Left forelimb (tissue), 1 donor: ENCODE data around the gene SLCO3A1.
"Not testable (repeated sequence)": the region's sequence is repeated elsewhere in the genome, so short reads cannot be mapped to it uniquely, and the experiment has no call there.

ENCODE experiments used
- DNase-seq: peaks from one replicate; pipeline ENCODE4 v3.0.0-alpha.2; 2018; ENCODE audit warnings: low spot score

Gene SLCO3A1

GRCh38 chr15:92070251-92070650, 216.7 kb downstream of the SLCO3A1 start:
- not testable (repeated sequence) for DNase-seq

DNA sequence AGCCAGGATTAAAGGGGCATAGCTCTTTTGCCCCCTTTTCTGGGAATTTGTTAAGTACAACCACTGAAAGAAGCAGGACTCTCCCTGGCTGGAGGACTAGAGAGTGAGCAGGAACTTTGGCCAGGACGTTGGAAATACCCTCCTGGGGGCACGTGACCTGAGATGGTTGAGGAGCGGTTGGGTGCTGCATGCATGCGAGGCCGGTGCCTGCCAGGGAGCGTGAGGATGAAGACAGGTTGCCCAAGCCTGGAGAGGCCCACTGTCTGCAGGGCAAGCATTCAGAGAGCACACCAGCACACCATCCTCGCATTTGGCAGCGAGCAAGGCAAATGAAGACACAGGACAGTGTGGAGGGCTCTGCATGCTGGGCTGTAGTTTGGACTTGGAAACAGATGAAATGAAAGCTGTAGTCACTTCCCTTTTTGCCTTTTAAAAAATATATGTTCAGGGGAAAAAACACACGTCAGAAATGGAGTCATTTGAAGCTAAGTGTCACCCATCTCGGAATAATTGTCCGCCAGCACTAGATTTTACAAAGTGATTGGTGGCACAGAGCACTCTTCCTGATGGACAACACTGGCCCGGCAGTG, 217.6 kb downstream of the SLCO3A1 start:
- DNase-seq = no peak

DNA sequence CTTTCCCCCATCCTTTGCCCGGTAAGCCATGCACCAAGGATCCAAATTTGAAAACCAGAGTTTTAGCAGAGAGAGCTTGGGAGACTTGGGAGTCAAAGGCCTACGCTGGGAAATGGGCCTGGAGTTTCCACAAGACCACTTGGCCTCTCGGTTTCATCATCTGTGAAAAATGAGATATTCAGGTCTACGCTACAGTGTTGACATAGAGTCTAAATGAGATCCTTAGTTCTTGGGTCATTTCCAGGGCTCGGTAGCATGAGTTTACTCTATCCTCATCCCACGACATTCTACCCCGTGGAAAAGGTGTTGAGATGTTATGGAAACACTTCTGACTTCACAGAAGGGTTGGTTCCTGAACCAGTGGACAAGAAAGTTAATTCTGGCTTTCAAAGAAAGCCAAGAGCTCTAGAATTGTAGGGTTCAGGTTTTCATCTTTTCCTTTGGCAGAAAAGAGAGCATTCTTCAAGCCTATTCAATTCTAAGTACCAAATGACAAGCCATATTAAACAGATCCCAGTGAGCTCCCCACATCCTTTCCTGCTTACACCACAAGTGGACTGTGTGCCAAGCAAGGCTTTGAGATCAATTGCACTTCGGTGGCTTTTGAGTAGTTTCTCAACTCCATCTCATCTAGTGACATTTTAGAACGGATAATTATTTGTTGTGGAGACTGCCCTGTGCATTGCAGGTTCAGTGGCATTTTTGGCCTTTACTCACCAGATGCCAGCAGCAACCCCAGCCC, 219.7 kb downstream of the SLCO3A1 start:
- DNase-seq = no peak

DNA sequence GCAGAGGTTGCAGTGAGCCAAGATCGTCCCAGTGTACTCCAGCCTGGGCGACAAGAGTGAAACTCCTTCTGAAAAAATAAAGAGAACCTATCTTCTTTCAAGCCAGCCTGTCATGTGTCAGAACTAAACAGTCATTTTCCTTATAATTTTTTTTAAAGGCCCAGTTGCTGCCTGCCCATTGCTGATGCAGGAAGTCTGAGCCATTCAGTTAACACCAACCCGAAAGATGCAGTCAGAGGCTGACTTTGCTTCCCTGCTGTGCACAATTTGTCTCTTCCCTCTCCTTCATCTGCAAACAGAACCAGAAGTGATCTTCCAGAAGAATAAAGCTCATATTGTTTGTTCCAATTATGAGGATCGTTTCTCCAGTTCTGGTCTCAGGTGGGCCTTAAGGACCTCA, 220.6 kb downstream of the SLCO3A1 start:
- no peak for DNase-seq

GRCh38 chr15:92074646-92075045, 221.1 kb downstream of the SLCO3A1 start:
- no peak for DNase-seq

DNA sequence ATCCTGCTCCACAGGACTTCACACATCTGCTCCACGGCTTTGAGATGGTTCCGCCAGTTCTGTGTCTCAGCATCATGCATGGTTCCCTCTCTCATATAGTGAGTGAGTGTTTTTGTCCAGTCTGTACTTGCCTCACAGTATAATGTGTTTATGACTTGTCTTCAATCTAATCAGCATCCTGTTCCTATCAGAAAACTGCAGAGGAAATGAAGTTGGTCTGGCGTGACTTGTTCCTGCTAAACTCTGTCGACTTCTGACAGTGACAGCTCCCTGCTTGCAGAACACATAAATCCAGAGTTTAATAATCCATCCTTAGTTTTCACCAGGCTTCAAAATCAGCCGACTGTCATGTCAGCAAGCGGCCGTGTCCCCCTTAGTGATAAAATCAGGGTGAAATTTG, 222.3 kb downstream of the SLCO3A1 start:
- no peak for DNase-seq

DNA sequence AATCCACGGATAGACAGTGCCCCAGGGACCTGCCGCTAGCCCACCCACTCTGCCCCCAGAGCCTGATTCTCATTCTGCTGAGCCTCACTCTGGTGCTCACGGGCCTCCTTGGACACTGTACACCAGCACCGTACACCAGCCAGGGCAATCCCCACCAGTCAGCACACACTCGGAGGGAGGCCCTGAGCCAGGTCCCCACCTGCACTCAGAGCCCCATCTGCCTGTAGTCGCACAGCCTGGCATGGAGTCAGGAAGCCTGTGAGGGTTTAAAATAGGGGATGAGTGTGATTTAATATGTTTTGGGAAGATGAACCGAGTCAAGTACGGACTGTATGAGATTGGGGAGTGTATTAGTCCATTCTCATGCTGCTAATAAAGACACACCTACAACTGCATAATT, 223.0 kb downstream of the SLCO3A1 start:
- DNase-seq = no peak

DNA sequence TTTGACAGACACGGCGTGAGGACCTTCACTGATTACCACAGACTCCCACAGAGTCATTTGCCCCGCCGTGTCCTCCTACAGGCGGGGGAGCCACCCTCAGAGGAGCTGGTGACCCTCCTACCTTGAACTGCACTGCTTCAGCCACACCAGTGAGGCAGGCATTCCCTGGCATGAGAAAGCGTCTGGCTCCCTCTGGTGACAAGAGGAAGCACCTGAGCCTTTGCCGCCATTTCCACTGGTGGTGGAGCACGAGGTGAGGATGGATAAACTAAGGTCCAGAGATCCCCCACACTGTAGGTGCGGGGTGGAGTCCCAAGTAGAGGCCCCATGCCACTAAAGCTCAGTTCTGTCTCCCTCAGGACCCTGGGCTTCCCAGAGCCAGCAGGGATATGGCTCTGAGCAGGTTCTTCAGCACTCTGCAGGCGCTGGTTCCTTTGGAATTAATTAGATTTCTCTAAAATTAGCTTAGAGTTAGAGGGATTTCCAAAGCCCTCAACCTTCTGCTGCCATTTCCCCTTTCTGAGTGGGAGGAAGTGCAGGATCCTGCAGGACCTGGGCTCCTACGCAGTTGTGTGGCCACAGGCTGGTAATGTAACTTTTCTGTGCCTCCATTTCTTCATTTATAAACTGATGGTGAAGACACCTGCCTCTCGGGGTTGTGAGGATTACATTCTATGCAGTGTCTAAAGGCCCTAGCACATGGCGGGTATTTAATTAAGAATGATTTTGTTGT, 224.0 kb downstream of the SLCO3A1 start:
- no peak for DNase-seq

DNA sequence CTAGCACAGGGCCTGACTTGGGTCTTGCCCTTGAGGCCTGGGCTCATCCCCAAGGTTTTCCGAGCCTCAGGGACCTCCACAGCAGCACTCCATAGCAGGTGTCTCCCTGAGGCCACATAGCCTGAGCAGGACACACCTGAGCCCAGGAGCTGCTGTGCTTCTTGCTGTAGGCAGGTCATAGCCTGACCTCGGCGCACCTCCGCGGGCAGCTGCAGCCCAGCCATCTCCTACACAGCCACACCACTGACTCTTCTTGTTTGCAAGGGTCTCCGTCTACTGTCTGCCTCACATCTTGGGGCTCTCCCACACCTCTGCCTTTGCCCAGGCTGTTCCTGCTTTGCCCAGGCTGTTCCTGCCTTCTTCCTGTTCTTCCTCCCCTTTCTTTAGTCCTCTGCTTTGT, 224.8 kb downstream of the SLCO3A1 start:
- no peak for DNase-seq

GRCh38 chr15:92079047-92079446, 225.5 kb downstream of the SLCO3A1 start:
- DNase-seq = no peak

- no peak for DNase-seq
Measured at GRCh38 chr15:92079647-92080255, 226.2 kb downstream of the SLCO3A1 start.

GRCh38 chr15:92082006-92082843, 228.7 kb downstream of the SLCO3A1 start:
- peak; percentile 77 for DNase-seq

DNA sequence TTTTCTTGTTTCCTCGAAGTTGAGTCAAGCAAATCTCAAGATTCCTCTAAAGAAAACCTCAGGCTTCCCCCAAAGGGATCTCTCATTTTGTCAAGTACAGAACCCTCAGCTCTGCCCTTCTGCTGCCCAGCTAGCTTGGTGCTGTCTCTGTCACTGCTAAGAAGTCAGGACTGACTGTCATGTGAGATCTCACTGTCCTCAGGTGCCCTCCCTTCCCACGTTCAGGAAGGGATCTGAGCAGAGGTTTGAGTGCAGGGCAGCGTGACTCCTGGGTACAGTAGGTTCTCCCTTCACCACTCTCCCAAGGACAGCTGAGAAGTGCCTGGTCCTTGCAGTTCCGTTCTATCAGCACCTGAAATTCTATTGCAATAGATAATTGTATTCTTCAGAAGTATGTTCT, 229.7 kb downstream of the SLCO3A1 start:
- DNase-seq = no peak

DNA sequence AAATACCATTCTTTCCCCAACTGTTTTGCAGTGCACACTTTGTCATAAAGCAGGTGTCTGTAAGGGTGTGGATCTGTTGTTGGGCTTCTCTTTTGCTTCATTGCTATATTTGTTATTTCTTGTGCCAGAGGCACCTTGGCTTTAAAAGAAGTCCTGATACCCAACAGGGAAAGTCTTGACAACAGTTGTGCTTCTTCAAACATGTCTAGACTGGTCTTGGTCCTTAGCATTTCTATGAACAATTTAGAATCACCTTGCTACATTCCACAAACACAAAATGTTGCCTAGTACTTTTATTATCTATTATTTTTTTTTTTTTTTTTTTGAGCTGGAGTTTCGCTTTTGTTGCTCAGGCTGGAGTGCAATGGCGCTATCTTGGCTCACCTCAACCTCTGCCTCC, 233.7 kb downstream of the SLCO3A1 start:
- DNase-seq = no peak

DNA sequence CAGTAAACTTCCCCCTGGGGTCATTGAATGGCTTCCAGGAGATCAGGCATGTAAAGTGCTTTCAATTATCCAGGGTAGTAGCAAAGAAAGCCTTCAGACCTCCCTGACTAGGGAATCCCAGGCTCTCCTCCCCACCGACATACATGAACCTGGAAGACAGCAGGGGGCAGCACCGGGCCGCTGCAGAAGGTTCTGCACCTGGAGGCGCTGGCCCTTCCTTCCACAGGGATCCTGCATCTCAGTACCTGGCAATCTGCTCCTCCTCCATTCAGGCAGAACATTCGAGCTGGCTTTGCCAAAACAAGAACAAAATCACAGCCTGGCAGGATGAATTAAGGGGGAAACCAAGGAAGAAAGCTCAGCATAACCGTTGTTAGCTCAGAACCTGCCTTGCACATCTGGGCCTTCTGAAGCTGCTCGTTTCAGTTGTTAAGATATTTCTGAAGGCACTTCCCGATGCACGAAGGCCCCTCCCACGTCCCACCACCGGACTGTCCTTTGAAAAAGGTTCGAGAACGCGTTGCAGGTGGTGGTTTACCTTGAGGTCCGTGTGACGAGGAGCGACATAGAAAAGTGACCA, 237.7 kb downstream of the SLCO3A1 start:
- no peak for DNase-seq

DNA sequence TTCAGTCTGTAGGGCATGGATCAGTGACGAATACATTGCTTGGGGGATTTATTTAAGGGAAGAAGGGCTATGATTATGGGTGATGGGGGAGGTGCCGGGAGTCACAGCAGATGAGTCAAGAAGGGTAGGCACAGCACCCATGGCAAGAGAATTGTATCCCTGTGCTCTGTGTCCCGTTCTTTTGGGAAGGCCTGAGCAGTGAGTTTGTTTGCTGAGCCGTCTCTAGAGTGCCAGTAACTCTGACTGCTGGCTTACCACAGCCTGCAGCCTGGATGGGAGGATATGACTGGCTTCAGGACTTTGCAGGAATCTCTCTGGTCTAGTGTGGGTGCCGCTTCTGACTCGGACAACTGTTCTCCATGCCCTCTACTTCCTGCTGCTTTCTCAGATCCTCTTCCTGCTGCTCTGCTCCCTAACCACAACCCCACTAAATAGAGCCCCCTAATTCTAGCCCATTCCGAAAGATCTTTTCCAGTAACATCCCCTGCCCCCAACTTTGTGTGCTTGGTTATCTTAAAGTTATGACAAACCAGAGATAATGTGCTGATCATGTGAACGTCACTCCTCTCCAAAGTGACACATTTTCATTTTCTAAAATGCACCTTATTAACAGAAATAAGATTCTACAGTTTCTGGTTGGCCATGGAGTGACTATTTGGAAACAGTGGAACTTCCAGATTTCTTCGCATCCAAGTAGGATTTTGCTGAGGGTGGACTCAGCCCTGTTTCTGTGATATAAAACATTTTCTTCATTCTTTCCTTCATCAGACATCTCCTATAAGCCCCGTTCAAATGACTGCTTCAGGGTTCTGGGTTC, 239.0 kb downstream of the SLCO3A1 start:
- DNase-seq = no peak

DNA sequence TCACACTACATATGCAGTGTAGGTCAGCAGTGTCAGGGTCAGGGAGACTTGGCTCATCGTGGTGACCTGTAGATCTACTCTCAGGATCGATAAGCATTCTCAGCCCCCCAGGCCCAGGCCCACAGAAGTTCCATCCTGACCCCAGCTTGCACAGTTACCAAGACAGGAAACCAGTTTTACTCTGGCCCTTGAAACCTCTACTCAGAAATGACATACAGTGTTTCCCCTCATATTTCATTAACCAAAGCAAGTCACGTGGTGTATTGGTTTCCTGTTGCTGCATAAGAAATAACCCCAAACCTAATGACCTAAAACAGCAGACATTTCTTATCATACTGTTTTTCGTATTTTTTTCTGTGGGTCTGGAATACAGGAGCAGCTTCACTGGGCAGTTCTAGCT, 242.2 kb downstream of the SLCO3A1 start:
- DNase-seq = no peak

- DNase-seq = no peak
Measured at GRCh38 chr15:92097474-92098178, 244.1 kb downstream of the SLCO3A1 start.

DNA sequence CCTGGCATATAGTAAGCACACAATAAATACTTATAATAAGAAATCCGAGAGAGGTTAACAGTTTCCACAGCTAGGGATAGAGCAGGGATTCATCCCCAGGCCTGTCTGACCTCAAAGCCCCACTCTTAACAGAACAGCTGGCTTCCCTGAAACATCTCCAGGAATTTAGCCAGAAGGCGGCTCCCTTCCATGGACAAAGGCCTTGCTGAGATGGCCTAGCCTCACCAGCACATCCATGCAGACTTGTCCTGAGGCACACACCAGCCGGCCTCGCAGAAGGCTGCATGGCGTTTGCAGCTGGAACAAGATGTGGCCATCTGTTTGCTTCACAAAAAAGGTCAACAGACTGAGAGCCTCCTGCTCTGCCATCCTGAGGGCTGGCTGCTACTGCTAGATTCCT, 245.4 kb downstream of the SLCO3A1 start:
- no peak for DNase-seq

- DNase-seq = no peak
Measured at GRCh38 chr15:92100301-92100700, 246.8 kb downstream of the SLCO3A1 start.
